Astrocyte (in vitro differentiated cells and primary cell): ENCODE results near the gene TRPC4AP. TPM values are rescaled to one million over a fixed set of nuclear protein-coding genes. Genes with fewer than 3 reads are reported as not detected.

Experiments
- DNase-seq: peaks from one replicate; pipeline ENCODE4 v3.0.0-alpha.2; 2010; ENCODE audit warnings: low read depth
- FAIRE-seq: peaks from 2 replicates; lab custom pipeline; 2011; peaks lifted over from hg19 to GRCh38; lab: Jason Lieb, UNC
- H2AFZ ChIP-seq: 2 replicates; pipeline ENCODE4 v1.6.0; 2012; ENCODE audit warnings: low read depth, low read length, inconsistent platforms
- H3K27ac ChIP-seq: 2 replicates; pipeline ENCODE4 v1.5.1; 2011; ENCODE audit warnings: low read depth, low read length, inconsistent platforms
- H3K27me3 ChIP-seq: 2 replicates; pipeline ENCODE4 v1.6.0; 2011; ENCODE audit warnings: low read length, inconsistent platforms; ENCODE audit not compliant: insufficient read depth
- H3K36me3 ChIP-seq: 2 replicates; pipeline ENCODE4 v1.5.1; 2011; ENCODE audit warnings: low read length, inconsistent platforms; ENCODE audit not compliant: insufficient read depth
- H3K4me1 ChIP-seq: 2 replicates; pipeline ENCODE4 v1.5.1; 2011; ENCODE audit warnings: low read length, inconsistent platforms; ENCODE audit not compliant: insufficient read depth
- H3K4me2 ChIP-seq: 2 replicates; pipeline ENCODE4 v1.6.0; 2012; ENCODE audit warnings: low read length, inconsistent platforms
- H3K4me3 ChIP-seq: 2 replicates; pipeline ENCODE4 v1.5.1; 2011; ENCODE audit warnings: low read depth, mild to moderate bottlenecking, low read length, inconsistent platforms; ENCODE audit not compliant: insufficient read depth
- H3K79me2 ChIP-seq: 2 replicates; pipeline ENCODE4 v1.6.0; 2012; ENCODE audit warnings: mild to moderate bottlenecking, low read length, inconsistent platforms; ENCODE audit not compliant: insufficient read depth
- H3K9ac ChIP-seq: 2 replicates; pipeline ENCODE4 v1.6.0; 2012; ENCODE audit warnings: mild to moderate bottlenecking, low read length, inconsistent platforms
- H3K9me3 ChIP-seq: 2 replicates; pipeline ENCODE4 v1.5.1; 2012; ENCODE audit warnings: low read depth, mild to moderate bottlenecking, low read length, inconsistent platforms; ENCODE audit not compliant: insufficient read depth
- H4K20me1 ChIP-seq: 2 replicates; pipeline ENCODE4 v1.6.0; 2012; ENCODE audit warnings: low read length, inconsistent platforms; ENCODE audit not compliant: insufficient read depth
- H3K27ac Mint-ChIP-seq: one replicate; pipeline ENCODE4 v1.8.0; 2021; ENCODE audit warnings: mild to moderate bottlenecking, mixed read lengths; ENCODE audit not compliant: unreplicated experiment
- H3K27me3 Mint-ChIP-seq: one replicate; pipeline ENCODE4 v1.8.0; 2021; ENCODE audit warnings: low read depth, mixed read lengths; ENCODE audit not compliant: unreplicated experiment
- H3K36me3 Mint-ChIP-seq: one replicate; pipeline ENCODE4 v1.8.0; 2021; ENCODE audit warnings: low read depth, mixed read lengths; ENCODE audit not compliant: unreplicated experiment
- H3K4me1 Mint-ChIP-seq: one replicate; pipeline ENCODE4 v1.8.0; 2021; ENCODE audit warnings: low read depth, mixed read lengths; ENCODE audit not compliant: unreplicated experiment
- H3K4me3 Mint-ChIP-seq: one replicate; pipeline ENCODE4 v1.8.0; 2021; ENCODE audit warnings: mild to moderate bottlenecking, moderate library complexity, mixed read lengths; ENCODE audit not compliant: unreplicated experiment
- H3K9me3 Mint-ChIP-seq: one replicate; pipeline ENCODE4 v1.8.0; 2021; ENCODE audit warnings: mild to moderate bottlenecking, mixed read lengths; ENCODE audit not compliant: unreplicated experiment
- EZH2 ChIP-seq: IDR thresholded peaks from 2 replicates; pipeline ENCODE4 v1.6.1; 2012; ENCODE audit warnings: mild to moderate bottlenecking, low read length, inconsistent platforms; ENCODE audit not compliant: insufficient read depth
- total RNA-seq: library from RNA; stranded (reverse); gene quantifications from 2 replicates; pipeline ENCODE4 v1.2.1, GENCODE V29; 2021
- TF ChIP-seq, protein P1 (sequence below): IDR thresholded peaks from 2 replicates; pipeline ENCODE4 v1.5.1; 2011; ENCODE audit warnings: low read depth, mild to moderate bottlenecking, inconsistent platforms, low read length, moderate library complexity; ENCODE audit not compliant: insufficient read depth

The TRPC4AP gene
- total RNA-seq, 1 donor from 2014 or later: 92.6 TPM

DNA sequence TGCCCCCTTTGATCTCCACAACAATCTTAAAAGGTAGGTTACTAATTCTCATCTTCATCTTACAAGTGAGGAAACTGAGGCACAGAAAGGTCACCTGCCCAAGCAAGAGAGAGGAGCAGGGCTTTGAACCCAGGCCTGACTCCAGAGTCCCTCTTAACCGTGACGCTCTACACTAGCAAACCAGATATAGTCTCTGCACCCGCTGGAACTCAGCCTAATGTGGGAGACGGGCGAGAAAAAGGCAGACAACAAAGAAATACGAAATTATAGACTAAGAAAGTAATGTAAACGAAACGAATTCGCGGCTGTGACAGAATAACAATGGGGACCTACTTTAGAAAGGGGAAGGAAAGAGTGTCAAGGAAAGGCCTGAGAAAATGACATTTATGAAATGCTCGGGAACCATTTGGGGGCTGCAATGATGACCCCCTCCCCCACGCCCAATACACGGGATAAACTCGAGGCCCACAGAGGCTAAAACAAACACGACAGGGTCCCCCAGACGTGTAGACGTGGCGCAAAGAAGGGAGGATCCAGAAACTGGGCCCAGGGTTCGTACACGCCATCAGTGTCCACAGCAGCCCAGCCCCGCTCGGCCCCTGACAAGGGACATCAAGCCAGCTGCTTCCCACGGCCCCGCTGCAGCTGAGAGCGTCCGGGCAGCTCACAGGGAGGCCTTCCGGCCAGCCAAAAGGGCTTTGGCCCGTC, 637 bp downstream of the TRPC4AP start:
- H3K27me3 ChIP-seq: no peaks in the 10 kb centered on the region
- FAIRE-seq: no peak
- peak overlapping the region; percentile 86 for H3K4me2 ChIP-seq
- H3K4me3 ChIP-seq: peak overlapping the region; percentile 97
- Mint-ChIP-seq H3K27me3 (no peaks in the 10 kb centered on the region), H3K4me3 (peak overlapping the region; percentile 99), H3K4me1 (peaks cover 32% of the 10 kb centered on the region), H3K9me3 (no peaks in the 10 kb centered on the region), H3K27ac (peak overlapping the region; percentile 98), H3K36me3 (peaks cover 3% of the 10 kb centered on the region)
- peaks cover 39% of the 10 kb centered on the region for H4K20me1 ChIP-seq
- H3K9me3 ChIP-seq: no peaks in the 10 kb centered on the region
- peak overlapping the region; percentile 97 for H3K9ac ChIP-seq
- peaks cover 2% of the 10 kb centered on the region for H3K36me3 ChIP-seq
- TF ChIP-seq EZH2: no peak
- TF ChIP-seq, protein P1, sequence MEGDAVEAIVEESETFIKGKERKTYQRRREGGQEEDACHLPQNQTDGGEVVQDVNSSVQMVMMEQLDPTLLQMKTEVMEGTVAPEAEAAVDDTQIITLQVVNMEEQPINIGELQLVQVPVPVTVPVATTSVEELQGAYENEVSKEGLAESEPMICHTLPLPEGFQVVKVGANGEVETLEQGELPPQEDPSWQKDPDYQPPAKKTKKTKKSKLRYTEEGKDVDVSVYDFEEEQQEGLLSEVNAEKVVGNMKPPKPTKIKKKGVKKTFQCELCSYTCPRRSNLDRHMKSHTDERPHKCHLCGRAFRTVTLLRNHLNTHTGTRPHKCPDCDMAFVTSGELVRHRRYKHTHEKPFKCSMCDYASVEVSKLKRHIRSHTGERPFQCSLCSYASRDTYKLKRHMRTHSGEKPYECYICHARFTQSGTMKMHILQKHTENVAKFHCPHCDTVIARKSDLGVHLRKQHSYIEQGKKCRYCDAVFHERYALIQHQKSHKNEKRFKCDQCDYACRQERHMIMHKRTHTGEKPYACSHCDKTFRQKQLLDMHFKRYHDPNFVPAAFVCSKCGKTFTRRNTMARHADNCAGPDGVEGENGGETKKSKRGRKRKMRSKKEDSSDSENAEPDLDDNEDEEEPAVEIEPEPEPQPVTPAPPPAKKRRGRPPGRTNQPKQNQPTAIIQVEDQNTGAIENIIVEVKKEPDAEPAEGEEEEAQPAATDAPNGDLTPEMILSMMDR: no peak
- H3K79me2 ChIP-seq: peaks cover 53% of the 10 kb centered on the region
- H3K27ac ChIP-seq: peak overlapping the region; percentile 94
- peak overlapping the region; percentile 82 for H2AFZ ChIP-seq
- DNase-seq: peak; percentile 25
- peaks cover 24% of the 10 kb centered on the region for H3K4me1 ChIP-seq

DNA sequence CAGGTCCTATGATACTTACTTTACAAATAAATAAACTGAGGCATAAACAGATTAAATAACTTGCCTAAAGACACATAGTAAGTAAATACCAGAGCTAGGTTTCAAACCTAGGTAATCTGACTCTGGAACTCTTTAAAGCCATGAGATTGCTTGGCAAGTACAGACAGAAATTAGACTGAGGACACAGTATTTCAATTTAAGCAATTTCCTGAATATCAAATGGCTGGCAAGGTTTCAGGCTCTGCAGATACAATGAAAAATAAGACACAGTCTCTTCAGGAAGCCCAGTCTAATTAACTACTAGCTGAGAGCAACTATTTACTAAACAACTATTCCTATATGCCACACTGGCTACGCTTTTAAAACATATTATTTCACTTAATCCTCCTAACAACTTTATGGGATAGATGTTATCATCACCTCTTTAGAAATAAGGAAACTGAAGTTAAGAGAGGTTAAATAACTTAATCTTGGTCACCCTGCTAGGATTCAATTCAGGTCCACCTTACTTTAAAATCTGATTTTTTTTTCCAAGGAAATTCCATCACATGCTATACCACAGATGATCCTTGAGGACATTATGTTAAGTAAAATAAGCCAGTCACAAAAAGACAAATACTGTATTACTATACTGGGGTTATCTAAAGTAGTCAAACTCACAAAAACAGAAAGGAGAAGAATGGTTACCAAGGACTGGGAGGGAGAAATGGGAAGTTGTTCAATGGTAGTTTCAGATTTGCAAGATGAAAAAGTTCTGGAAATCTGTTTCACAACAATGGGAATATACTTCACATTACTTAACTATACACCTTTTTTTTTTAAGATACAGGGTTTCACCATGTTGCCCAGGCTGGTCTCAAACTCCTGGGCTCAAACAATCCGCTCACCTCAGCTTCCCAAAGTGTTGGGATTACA, 4.1 kb downstream of the TRPC4AP start:
- Histone ChIP-seq H3K4me2 (no peak overlapping the region), H4K20me1 (peaks cover 68% of the 10 kb centered on the region), H3K27me3 (no peaks in the 10 kb centered on the region), H3K9me3 (no peaks in the 10 kb centered on the region), H3K36me3 (peaks cover 2% of the 10 kb centered on the region), H3K79me2 (peaks cover 86% of the 10 kb centered on the region), H3K4me1 (peaks cover 20% of the 10 kb centered on the region), H3K4me3 (no peak overlapping the region), H2AFZ (no peak overlapping the region), H3K9ac (no peak overlapping the region), H3K27ac (no peak overlapping the region)
- no peaks in the 10 kb centered on the region for H3K9me3 Mint-ChIP-seq
- DNase-seq (no peak), FAIRE-seq (no peak)
- peaks cover 3% of the 10 kb centered on the region for H3K36me3 Mint-ChIP-seq
- H3K4me1 Mint-ChIP-seq: peaks cover 26% of the 10 kb centered on the region
- TF ChIP-seq, protein P1: no peak
- TF ChIP-seq EZH2: no peak
- H3K27me3 Mint-ChIP-seq: no peaks in the 10 kb centered on the region
- peak overlapping the region; percentile 29 for H3K4me3 Mint-ChIP-seq
- peak overlapping the region; percentile 20 for H3K27ac Mint-ChIP-seq
